Keratinocyte (primary cell): ENCODE data around the gene INPP5A. TPM values are rescaled to one million over a fixed set of nuclear protein-coding genes. Genes with fewer than 3 reads are reported as not detected.

Experiments used
- DNase-seq: peaks from one replicate; pipeline ENCODE4 v3.0.0-alpha.2; 2011; ENCODE audit warnings: low read depth, missing footprints, low spot score
- FAIRE-seq: peaks from 2 replicates; lab custom pipeline; 2011; peaks lifted over from hg19 to GRCh38; lab: Jason Lieb, UNC
- H2AFZ ChIP-seq: 2 replicates; pipeline ENCODE4 v1.6.0; 2012; ENCODE audit warnings: low read length, control low read depth, inconsistent platforms; ENCODE audit not compliant: control insufficient read depth
- H3K27ac ChIP-seq: 2 replicates; pipeline ENCODE4 v1.5.1; 2011; ENCODE audit warnings: low read length; ENCODE audit not compliant: control insufficient read depth, insufficient read depth
- H3K27me3 ChIP-seq: 3 replicates; pipeline ENCODE4 v1.6.0; 2011; ENCODE audit warnings: low read length; ENCODE audit not compliant: control insufficient read depth, insufficient read depth; ENCODE audit errors: extremely low read depth
- H3K36me3 ChIP-seq, 2 experiments: 2 replicates in 1 of 2; 3 replicates in 1 of 2; pipeline ENCODE4 v1.5.1; 2011; ENCODE audit warnings: low read length in 2 of 2, mild to moderate bottlenecking in 1 of 2; ENCODE audit not compliant: control insufficient read depth in 2 of 2, insufficient read depth in 2 of 2; ENCODE audit errors: extremely low read depth in 1 of 2
- H3K4me1 ChIP-seq: 3 replicates; pipeline ENCODE4 v1.5.1; 2011; ENCODE audit warnings: low read length; ENCODE audit not compliant: control insufficient read depth, insufficient read depth; ENCODE audit errors: extremely low read depth
- H3K4me2 ChIP-seq: 3 replicates; pipeline ENCODE4 v1.6.0; 2011; ENCODE audit warnings: low read depth, low read length; ENCODE audit not compliant: control insufficient read depth, insufficient read depth; ENCODE audit errors: extremely low read depth
- H3K4me3 ChIP-seq, 3 experiments: fragments of 200-600 bp in 1 of 3; sonication (generic) in 1 of 3; 2 replicates in 2 of 3; 3 replicates in 1 of 3; pipeline ENCODE4 v1.5.1; 2011 to 2016; ENCODE audit warnings: low read length in 3 of 3, mild to moderate bottlenecking in 3 of 3, control low read depth in 2 of 3, inconsistent platforms in 1 of 3, low read depth in 1 of 3, mixed read lengths in 1 of 3, mixed run types in 1 of 3, moderate library complexity in 1 of 3; ENCODE audit not compliant: control insufficient read depth in 2 of 3, insufficient read depth in 2 of 3; ENCODE audit errors: extremely low read depth in 1 of 3
- H3K79me2 ChIP-seq: 2 replicates; pipeline ENCODE4 v1.6.0; 2012; ENCODE audit warnings: low read length; ENCODE audit not compliant: control insufficient read depth, insufficient read depth
- H3K9ac ChIP-seq: 3 replicates; pipeline ENCODE4 v1.6.0; 2011; ENCODE audit warnings: low read length; ENCODE audit not compliant: control insufficient read depth, insufficient read depth; ENCODE audit errors: extremely low read depth
- H3K9me1 ChIP-seq: 3 replicates; pipeline ENCODE4 v1.6.0; 2011; ENCODE audit warnings: low read length; ENCODE audit not compliant: control insufficient read depth, insufficient read depth; ENCODE audit errors: extremely low read depth
- H3K9me3 ChIP-seq: 2 replicates; pipeline ENCODE4 v1.5.1; 2012; ENCODE audit warnings: low read depth, low read length; ENCODE audit not compliant: control insufficient read depth
- H4K20me1 ChIP-seq: 3 replicates; pipeline ENCODE4 v1.6.0; 2011; ENCODE audit warnings: low read length; ENCODE audit not compliant: control insufficient read depth, insufficient read depth; ENCODE audit errors: extremely low read depth
- CTCF ChIP-seq, 3 experiments: IDR thresholded peaks in 1 of 3; conservative IDR thresholded peaks in 1 of 3; optimal IDR thresholded peaks in 1 of 3; 2 replicates in 2 of 3; 3 replicates in 1 of 3; pipeline versions ENCODE3 to v1.5.1; 2011; ENCODE audit warnings: low read length in 3 of 3, mild to moderate bottlenecking in 3 of 3, moderate library complexity in 2 of 3, control low read depth in 1 of 3, inconsistent platforms in 1 of 3; ENCODE audit not compliant: insufficient read depth in 2 of 3; ENCODE audit errors: extremely low read depth in 1 of 3
- EZH2 ChIP-seq: IDR thresholded peaks from one replicate; pipeline ENCODE4 v1.6.1; 2012; ENCODE audit warnings: inconsistent platforms, mild to moderate bottlenecking, low read length, moderate library complexity
- dilution Hi-C: fragments of 300-500 bp; cut with MboI; formaldehyde crosslinking; loops from one replicate; pipeline ENCODE4 v1.7.0; 2020; ENCODE audit warnings: low sequenced_read_pairs; ENCODE audit not compliant: extremely low pct_ligation_motif_present
- polyA plus RNA-seq, 5 experiments: library from polyadenylated mRNA; depleted of rRNA in 3 of 5; stranded (reverse) in 3 of 5; stranded (forward) in 1 of 5; unstranded in 1 of 5; fragments of >200 nt; gene quantifications; 1 replicate in 1 of 5; 2 replicates in 3 of 5; 3 replicates in 1 of 5; pipeline versions ENCODE4 v1.2.1 to v1.2.3, GENCODE V29; 2011 to 2012; ENCODE audit warnings: missing spikeins in 2 of 5, low read depth in 1 of 5, low replicate concordance in 1 of 5

The INPP5A gene
- polyA plus RNA-seq, 1 donor (not counting 4 experiments of a cell fraction or from before 2014, with no cell fraction given) = 11.2 TPM

DNA sequence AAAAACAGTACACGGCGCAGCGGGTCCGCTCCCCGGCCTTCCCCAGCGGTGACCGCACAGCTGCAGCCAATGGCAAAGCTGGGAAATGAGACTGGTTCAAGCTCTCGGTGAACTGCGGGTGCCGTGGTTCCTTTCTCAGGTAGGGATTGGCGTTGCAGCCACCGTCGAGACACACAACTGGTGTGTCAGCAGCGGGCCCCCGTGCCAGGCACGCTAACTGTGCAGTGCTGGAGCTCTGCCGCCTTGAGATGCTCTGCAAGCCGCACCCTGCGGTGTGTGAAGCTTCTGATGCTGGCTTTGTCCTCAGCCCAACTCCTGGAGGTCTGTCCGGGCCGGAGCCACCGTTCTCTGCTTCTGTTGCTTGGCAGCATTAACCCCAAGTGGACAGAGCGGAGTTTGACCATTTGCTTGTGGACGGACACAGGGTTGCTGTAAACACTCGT, 269.0 kb downstream of the INPP5A start:
- DNase-seq = no peak
- Histone ChIP-seq H2AFZ (no peak overlapping the region), H3K36me3 (no peaks in the 10 kb centered on the region), H3K9ac (no peak overlapping the region), H3K4me3 (no peak overlapping the region), H3K4me1 (no peaks in the 10 kb centered on the region), H3K27ac (no peak overlapping the region), H3K4me2 (no peak overlapping the region), H3K79me2 (no peaks in the 10 kb centered on the region), H3K27me3 (no peaks in the 10 kb centered on the region), H3K9me1 (no peaks in the 10 kb centered on the region), H3K9me3 (peaks cover 6% of the 10 kb centered on the region), H4K20me1 (no peaks in the 10 kb centered on the region)
- FAIRE-seq = no peak
- TF ChIP-seq CTCF (optimal IDR thresholded peaks at IDR 0.05 in 1 of 3, IDR thresholded peaks at IDR 0.05 in 1 of 3, conservative IDR thresholded peaks at IDR 0.05 in 1 of 3; ENCODE audit: extremely low read depth in 1 of 3, insufficient read depth in 2 of 3, low read length in 3 of 3) (no peak), EZH2 (no peak)
- dilution Hi-C loops = no loop called here

GRCh38 chr10:132807621-132808049, 270.0 kb downstream of the INPP5A start:
- no peaks in the 10 kb centered on the region for H3K27me3 ChIP-seq

More at GRCh38 chr10:132807621-132808049, 270.0 kb downstream of the INPP5A start:
- TF ChIP-seq EZH2 (no peak), CTCF (optimal IDR thresholded peaks at IDR 0.05 in 1 of 3, IDR thresholded peaks at IDR 0.05 in 1 of 3, conservative IDR thresholded peaks at IDR 0.05 in 1 of 3; ENCODE audit: extremely low read depth in 1 of 3, insufficient read depth in 2 of 3, low read length in 3 of 3) (no peak)
- dilution Hi-C loops = no loop called here
- FAIRE-seq (no peak), DNase-seq (no peak)
- H3K79me2 ChIP-seq = no peaks in the 10 kb centered on the region
- H3K9me3 ChIP-seq = no peaks in the 10 kb centered on the region
- H2AFZ ChIP-seq = no peak overlapping the region
- H3K36me3 ChIP-seq = no peaks in the 10 kb centered on the region
- H3K9me1 ChIP-seq = no peaks in the 10 kb centered on the region
- no peak overlapping the region for H3K9ac ChIP-seq
- H3K27ac ChIP-seq = no peak overlapping the region
- no peak overlapping the region for H3K4me2 ChIP-seq
- H4K20me1 ChIP-seq = no peaks in the 10 kb centered on the region
- H3K4me3 ChIP-seq = no peak overlapping the region
- H3K4me1 ChIP-seq = no peaks in the 10 kb centered on the region
